ENCODE results near the gene DLX2. TPM values are rescaled to one million over a fixed set of nuclear protein-coding genes. Genes with fewer than 3 reads are reported as not detected.

Gene DLX2
- total RNA-seq, 1 donor from 2014 or later, result 9.7 TPM

GRCh38 chr2:172079838-172080640 lies 22.7 kb downstream of the DLX2 start:
- Mint-ChIP-seq H3K27me3 (ENCODE audit: low read depth) (peaks cover 90% of the 10 kb centered on the region), H3K4me3 (no peak overlapping the region), H3K9me3 (no peaks in the 10 kb centered on the region), H3K27ac (no peak overlapping the region), H3K4me1 (peaks cover 27% of the 10 kb centered on the region), H3K36me3 (peaks cover 5% of the 10 kb centered on the region)
- no peak for TF ChIP-seq CTCF (IDR thresholded peaks at IDR 0.05; ENCODE audit: unreplicated experiment)
- DNase-seq (ENCODE audit: low spot score in 2 of 2, unreplicated experiment in 2 of 2), result no peak

- Mint-ChIP-seq H3K27ac (no peak overlapping the region), H3K9me3 (no peaks in the 10 kb centered on the region), H3K4me1 (peaks cover 22% of the 10 kb centered on the region), H3K27me3 (ENCODE audit: low read depth) (peaks cover 85% of the 10 kb centered on the region), H3K36me3 (peaks cover 5% of the 10 kb centered on the region), H3K4me3 (no peak overlapping the region)
- TF ChIP-seq CTCF (IDR thresholded peaks at IDR 0.05; ENCODE audit: unreplicated experiment), result no peak
- DNase-seq (ENCODE audit: low spot score in 2 of 2, unreplicated experiment in 2 of 2), result no peak
Observed at GRCh38 chr2:172079416-172079815, 23.3 kb downstream of the DLX2 start.

- Mint-ChIP-seq H3K4me1 (peaks cover 12% of the 10 kb centered on the region), H3K9me3 (no peaks in the 10 kb centered on the region), H3K27ac (no peak overlapping the region), H3K36me3 (no peaks in the 10 kb centered on the region), H3K27me3 (ENCODE audit: low read depth) (peaks cover 33% of the 10 kb centered on the region), H3K4me3 (no peak overlapping the region)
- TF ChIP-seq CTCF (IDR thresholded peaks at IDR 0.05; ENCODE audit: unreplicated experiment), result no peak
- no peak for DNase-seq (ENCODE audit: low spot score in 2 of 2, unreplicated experiment in 2 of 2)
Observed at GRCh38 chr2:172074254-172074653, 28.4 kb downstream of the DLX2 start.

- no peak for TF ChIP-seq CTCF (IDR thresholded peaks at IDR 0.05; ENCODE audit: unreplicated experiment)
- H3K9me3 Mint-ChIP-seq, result no peaks in the 10 kb centered on the region
- peaks cover 2% of the 10 kb centered on the region for H3K36me3 Mint-ChIP-seq
- H3K4me3 Mint-ChIP-seq, result no peak overlapping the region
- DNase-seq (ENCODE audit: low spot score in 2 of 2, unreplicated experiment in 2 of 2), result no peak
- H3K27me3 Mint-ChIP-seq (ENCODE audit: low read depth), result peaks cover 26% of the 10 kb centered on the region
- no peak overlapping the region for H3K27ac Mint-ChIP-seq
- H3K4me1 Mint-ChIP-seq, result peaks cover 12% of the 10 kb centered on the region
Observed at GRCh38 chr2:172073518-172073917, 29.2 kb downstream of the DLX2 start.

- H3K4me1 Mint-ChIP-seq, result peaks cover 12% of the 10 kb centered on the region
- no peak overlapping the region for H3K4me3 Mint-ChIP-seq
- TF ChIP-seq CTCF (IDR thresholded peaks at IDR 0.05; ENCODE audit: unreplicated experiment), result no peak
- H3K9me3 Mint-ChIP-seq, result no peaks in the 10 kb centered on the region
- H3K27ac Mint-ChIP-seq, result no peak overlapping the region
- peaks cover 2% of the 10 kb centered on the region for H3K36me3 Mint-ChIP-seq
- DNase-seq (ENCODE audit: low spot score in 2 of 2, unreplicated experiment in 2 of 2), result no peak
- peaks cover 18% of the 10 kb centered on the region for H3K27me3 Mint-ChIP-seq (ENCODE audit: low read depth)
Observed at GRCh38 chr2:172072706-172073105, 30.0 kb downstream of the DLX2 start.

All from mesothelial cell of epicardium (in vitro differentiated cells).